ENCODE data around the gene TBX1.
"Not testable (repeated sequence)": the region's sequence is repeated elsewhere in the genome, so short reads cannot be mapped to it uniquely, and the experiment has no call there.

TBX1 gene

DNA sequence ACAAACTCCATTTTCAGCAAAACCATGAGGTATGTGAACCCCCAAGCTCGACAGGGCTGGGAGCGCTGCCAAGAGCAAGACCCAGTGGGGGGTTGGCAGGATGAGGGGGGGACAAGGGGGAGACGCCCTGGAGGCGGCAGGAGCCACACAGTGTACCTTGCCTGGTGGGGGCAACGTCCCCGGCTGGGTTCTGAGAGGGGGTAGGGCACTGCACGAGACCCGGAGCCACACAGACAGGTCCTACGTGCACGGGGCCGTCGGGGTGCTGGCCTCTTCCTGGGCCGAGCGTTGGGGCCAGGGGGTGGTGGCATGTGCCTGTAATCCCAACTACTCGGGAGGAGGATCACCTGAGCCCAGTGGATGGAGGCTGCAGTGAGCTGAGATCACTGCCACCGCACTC is 28.8 kb downstream of the TBX1 start:
- no peak for DNase-seq
- in situ Hi-C loops (cut with MboI; ENCODE audit: low pct_unique_long_range_greater_than_20kb, low sequenced_read_pairs): no loop called here

DNA sequence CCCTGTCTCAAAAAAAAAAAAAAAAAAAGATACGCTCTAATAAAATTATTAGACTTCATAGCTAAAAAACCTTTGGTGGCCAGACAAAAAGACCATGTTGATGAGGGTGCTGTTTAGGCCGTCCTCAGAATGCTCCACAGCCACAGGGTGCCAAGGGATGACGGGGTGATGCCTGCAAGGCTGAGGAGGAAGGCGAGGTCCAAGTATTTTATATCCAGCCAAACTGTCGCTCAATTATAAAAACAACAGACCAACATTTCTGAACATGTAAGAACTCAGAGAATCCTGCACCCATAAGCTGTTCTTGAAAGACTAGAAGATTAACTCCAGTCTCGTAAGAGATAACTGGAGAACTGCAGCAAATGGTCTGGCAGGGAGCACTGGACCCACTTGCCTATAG is 29.2 kb downstream of the TBX1 start:
- no peak for DNase-seq
- in situ Hi-C loops (cut with MboI; ENCODE audit: low pct_unique_long_range_greater_than_20kb, low sequenced_read_pairs): no loop called here

DNA sequence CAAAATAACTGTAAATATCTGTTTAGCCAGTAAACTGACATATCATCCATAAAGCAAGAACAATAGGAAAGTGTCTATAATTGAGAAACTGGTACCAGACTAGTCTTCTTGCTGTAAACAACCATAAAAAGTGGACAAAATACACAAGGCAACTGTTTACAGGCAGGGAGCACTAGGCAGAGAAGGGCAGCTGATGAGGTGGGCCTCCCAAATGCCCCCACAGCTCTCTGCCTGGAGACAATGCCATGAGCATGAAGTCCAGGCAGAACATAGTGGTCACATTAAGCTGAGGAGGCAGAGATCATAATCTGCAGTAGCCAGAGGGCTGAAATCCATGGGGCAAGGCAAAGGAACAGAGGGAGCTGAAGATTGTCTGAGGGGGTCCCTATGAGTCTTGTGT is 30.7 kb downstream of the TBX1 start:
- DNase-seq: no peak
- in situ Hi-C loops (cut with MboI; ENCODE audit: low pct_unique_long_range_greater_than_20kb, low sequenced_read_pairs): no loop called here

DNA sequence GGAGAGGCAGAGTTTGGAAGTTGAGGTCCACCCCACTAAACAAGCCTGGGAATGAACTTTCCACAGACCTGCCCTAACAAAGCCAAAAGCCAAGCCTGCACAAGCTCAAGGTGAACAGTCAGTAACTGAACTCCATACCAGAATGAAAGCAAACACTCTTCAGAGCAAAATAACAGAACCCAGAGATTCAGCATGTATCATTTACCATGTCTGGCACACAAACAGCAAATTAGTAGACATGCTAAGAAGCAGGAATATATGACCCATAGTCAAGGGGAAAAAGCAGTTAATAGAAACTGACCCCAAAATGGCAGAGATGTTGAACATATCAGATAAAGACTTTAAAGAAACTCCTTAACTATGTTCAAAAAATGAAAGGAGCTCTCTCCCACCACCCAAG is 31.3 kb downstream of the TBX1 start:
- no peak for DNase-seq
- in situ Hi-C loops (cut with MboI; ENCODE audit: low pct_unique_long_range_greater_than_20kb, low sequenced_read_pairs): no loop called here

DNA sequence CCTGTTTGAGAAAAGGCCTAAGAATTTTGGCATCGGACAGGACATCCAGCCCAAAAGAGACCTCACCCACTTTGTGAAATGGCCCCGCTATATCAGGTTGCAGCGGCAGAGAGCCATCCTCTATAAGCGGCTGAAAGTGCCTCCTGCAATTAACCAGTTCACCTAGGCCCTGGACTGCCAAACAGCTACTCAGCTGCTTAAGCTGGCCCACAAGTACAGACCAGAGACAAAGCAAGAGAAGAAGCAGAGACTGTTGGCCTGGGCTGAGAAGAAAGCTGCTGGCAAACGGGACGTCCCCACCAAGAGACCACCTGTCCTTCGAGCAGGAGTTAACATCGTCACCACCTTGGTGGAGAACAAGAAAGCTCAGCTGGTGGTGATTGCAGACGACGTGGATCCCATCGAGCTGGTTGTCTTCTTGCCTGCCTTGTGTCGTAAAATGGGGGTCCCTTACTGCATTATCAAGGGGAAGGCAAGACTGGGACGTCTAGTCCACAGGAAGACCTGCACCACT is 31.9 kb downstream of the TBX1 start:
- DNase-seq; in situ Hi-C loops (cut with MboI; ENCODE audit: low pct_unique_long_range_greater_than_20kb, low sequenced_read_pairs): not testable (repeated sequence)

DNA sequence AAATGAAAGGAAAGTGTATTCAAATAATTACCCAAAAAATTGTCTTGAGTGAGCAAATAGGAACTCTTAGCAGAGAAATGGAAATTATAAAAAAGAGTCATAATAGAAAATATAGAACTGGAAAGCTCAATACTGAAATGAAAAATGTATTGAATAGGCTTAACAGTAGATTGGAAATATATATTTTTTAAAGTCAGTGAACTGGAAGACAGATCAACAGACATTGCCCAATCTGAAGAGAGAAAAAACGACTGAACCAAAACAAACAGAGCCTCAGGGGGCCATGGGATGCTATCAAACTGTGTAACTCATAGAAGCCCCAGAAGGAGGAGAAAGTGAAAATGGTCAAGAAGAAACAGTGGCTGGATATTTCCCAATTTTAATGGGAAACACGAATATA is 32.6 kb downstream of the TBX1 start:
- in situ Hi-C loops (cut with MboI; ENCODE audit: low pct_unique_long_range_greater_than_20kb, low sequenced_read_pairs): no loop called here

DNA sequence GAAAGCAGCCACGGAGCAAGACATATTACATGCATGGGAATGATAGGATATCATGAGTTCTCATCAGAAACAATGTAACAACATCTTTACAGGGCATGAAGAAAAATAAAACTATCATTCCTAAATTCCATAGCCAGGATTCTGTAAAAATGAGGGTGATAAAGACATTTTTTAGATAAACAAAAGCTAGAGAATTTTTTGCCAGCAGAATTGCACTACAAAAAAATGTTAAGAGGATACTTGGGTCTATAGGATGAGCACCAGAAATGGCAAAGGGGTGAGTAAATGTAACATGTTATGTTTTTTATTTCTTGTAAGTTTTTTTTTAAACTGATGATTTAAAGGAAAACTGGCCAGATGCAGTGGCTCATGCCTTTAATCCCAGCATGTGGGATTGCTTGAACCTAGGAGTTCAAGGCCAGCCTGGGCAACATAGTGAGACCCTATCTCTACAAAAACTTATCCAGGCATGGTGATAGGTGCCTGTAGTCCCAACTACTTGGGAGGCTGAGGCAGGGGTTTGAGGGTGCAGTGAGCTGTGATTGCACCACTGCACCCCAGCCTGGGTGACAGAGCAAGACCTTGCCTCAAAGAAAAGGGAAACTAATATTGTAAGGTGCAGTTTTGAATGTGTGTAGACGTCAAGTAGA is 33.2 kb downstream of the TBX1 start:
- in situ Hi-C loops (cut with MboI; ENCODE audit: low pct_unique_long_range_greater_than_20kb, low sequenced_read_pairs): no loop called here
- DNase-seq: no peak

More for the DNA sequence above, 32.6 kb downstream of the TBX1 start:
- DNase-seq: no peak

DNA sequence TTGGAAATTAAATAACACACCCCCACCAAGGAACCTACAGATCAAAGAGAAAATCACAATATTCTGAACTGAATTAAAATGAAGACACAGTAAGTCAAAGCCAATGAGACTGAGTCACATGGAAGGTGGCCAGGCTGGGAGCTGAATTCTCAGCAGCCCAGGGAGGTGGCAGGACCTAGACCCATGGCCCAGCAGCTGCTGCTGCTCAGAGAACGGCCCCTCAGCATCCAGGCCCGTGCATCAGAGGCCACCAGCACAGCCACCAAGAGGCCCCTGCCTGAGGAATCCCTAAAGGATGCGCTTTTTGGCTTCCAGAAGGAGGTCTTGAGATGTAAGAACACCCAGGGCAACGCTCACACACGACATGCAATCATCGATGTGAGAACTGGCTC is 35.0 kb downstream of the TBX1 start:
- in situ Hi-C loops (cut with MboI; ENCODE audit: low pct_unique_long_range_greater_than_20kb, low sequenced_read_pairs): no loop called here
- no peak for DNase-seq

DNA sequence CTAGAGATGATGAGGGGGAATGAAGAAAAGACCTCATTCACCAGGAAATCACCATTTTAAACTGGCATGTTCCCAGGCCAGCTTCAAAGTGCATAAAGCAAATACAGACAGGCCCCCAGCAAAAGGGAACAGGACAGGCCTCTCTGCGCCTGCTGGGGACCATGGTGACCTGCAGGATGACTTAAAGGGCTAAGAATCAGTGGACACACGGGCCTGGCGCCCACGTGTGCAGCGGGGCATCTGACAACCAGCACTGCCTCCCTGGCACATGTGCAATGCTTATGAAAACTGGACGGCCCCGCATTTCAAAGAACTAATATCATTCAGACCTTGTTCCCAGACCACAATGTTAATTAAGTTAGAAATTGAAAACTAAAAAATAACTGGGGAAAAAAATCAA is 35.6 kb downstream of the TBX1 start:
- no peak for DNase-seq
- in situ Hi-C loops (cut with MboI; ENCODE audit: low pct_unique_long_range_greater_than_20kb, low sequenced_read_pairs): no loop called here

DNA sequence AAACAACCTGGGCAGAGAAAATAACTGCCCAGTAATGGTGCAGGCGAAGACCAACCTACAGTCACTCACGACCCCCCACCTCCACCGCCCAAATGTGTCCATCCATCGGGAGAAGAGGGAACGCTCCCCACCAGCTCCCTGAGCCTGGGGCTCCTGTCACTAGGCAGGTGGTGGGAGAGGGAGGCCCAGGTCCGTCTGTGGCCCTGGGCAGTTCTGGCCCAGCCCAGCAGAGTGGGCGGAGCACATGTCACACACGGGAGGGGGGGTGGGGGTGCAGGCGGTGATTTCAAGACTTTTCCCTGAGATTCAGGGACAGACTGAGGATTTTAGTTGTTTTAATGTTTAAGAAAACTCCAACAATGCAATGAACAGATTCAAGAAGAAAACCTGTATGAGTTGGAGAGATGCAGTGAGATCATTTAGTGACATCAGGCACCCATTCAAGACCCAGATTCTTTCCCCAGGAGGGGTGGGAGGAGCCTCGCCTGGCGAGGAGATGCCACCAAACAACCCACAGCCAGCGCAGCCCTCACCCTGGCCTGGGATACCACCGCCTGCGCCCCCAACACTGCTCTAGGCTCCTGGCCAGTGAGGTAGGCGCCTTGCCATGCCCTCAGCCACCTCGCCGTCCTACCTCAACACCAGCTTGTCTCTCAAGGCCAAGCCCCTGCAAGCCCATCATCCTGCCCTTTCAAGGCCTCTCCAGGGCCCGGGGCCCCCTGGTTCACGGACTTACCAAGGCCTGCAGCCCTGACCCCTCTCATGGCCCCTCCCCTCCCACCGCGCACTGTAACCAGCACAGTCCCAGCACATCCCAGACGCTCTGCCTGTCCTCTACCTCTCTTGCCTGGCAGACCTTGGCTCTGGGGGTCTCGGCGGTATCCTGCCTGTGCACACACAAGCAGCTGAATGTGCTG is 36.8 kb downstream of the TBX1 start:
- no peak for DNase-seq
- in situ Hi-C loops (cut with MboI; ENCODE audit: low pct_unique_long_range_greater_than_20kb, low sequenced_read_pairs): no loop called here

DNA sequence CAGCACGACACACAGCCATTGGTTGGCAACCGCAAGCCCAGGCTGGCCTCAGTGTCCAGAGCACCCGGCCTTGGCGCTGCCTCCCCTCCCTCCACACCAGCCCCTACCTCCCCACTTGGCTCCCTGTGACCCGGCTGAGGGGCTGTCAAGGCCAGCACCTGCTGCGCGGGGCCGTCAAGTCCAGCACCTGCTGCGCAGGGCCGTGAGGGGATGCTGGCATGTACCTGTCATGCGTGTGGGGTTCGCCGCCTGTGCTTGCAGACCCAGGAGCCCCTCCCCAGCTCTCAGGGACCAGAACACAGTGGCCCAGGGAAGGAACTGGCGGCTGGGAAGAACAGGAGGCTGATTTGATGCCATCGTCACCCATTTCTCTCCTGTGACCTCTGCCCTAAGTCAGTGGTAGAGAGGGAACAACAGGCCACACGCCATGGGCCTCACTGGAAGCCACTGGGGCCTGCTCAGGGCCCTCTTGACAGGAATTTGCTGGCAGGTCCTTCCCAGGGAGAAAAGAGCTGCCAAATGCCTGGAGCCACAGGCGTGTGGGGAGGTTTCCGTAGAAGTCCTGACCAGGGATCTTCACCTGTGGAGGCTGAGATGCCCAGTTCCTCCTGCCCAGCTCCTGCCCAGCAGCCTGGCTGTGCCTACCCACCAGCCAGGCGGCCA is 37.6 kb downstream of the TBX1 start:
- in situ Hi-C loops (cut with MboI; ENCODE audit: low pct_unique_long_range_greater_than_20kb, low sequenced_read_pairs): no loop called here
- no peak for DNase-seq

DNA sequence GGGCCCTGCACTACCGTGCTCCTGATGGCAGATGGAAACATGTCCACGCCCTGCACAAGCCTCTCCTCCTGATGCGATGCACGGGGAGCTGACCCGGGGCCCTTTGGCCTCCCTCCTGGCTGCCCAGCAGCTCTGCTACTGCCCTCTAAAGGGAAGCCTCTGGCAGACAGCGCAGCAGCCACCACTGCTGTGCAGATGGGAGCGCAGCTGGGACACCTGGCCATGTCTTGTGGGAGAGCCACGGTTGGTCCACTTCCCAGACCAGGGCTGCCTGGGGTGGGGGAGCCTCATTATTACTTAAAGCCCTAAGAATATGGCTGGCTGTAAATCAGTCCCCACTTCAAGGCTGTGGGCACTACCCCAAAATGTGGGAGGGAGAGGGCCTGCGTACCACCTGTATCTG is 38.3 kb downstream of the TBX1 start:
- no peak for DNase-seq
- in situ Hi-C loops (cut with MboI; ENCODE audit: low pct_unique_long_range_greater_than_20kb, low sequenced_read_pairs): no loop called here

DNA sequence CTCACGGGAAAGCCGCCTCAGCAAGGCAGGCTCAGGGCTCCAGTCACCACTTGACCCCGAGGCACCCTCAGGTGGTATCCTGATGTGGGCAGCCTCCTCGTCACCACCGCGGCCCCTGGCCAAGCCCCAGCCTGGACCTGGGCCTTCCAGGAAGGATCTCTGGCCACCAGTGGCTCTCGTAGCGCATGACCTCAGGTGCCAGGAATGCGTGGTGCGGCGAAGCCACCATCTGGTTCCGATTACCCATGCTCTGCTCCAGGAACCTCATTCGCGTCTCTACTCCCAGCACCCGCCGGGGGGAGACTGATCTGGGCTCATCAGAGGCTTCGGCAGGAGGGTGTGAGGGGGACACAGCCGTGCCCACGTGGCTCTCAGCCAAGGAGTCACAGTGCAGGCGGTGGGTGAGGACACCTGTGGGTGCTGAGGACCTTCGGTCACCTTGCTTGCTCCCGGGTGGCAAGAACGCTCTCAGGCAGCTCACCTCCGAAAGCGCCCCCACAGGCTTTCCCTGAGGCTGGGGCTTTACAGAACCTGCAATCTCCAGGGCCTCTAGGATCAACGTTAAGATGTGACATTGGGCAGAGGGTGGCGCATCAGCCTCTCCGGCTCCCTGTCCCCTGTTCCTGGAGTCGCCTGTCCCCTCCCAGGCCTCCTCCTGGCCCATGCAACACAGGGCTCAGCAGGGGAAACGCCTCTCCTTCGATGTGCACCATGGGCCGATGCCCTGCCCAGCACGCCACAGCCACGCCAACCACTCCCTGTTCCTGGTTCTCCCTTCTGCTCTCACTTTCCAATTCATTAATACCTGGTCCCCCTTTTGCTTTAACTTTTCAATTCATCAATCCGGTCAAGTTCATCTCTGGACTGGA is 39.0 kb downstream of the TBX1 start:
- in situ Hi-C loops (cut with MboI; ENCODE audit: low pct_unique_long_range_greater_than_20kb, low sequenced_read_pairs): no loop called here
- no peak for DNase-seq

DNA sequence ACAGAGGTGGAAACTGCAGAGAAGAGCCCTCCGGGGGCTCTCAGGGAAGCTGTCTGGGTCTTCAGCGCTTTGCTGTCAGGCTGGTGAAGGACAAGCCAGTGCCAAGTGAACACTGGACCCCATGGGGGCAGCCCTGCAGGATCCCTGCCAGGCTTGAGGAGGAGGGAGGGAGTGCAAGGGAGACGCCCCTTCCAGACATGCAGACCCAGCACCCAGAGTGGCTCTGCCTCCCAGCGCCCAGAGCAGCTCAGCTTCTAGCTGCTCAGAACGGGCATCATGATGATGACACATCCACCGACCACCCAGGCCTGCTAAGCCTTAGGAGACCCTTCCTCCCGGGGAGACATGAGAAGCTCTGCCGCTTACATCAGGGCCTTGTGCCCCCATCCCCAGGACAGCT is 39.7 kb downstream of the TBX1 start:
- DNase-seq: no peak
- in situ Hi-C loops (cut with MboI; ENCODE audit: low pct_unique_long_range_greater_than_20kb, low sequenced_read_pairs): no loop called here

DNA sequence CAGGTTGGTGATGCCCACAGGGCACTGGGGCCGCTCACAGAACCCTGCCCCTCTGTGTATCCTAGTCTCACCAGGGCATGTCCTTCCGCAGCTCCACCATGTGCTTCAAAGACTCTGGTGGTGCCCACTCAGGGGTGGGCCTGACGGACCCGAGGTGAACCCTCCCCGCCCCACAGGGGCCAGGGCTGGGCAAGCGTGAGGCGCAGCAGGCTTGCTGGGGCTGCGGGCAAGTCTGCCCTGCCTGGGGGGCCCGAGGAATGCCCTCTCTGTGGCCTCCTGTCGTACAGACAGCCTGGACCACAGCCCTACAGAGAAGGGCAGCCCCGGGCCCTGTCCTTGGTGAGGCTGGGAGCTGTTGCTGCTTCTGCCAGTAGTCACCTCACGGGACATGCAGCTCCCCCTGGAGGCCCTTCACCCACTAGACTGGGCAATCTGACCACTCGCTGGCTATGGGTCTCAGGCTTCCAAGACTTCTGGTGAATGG is 40.2 kb downstream of the TBX1 start:
- in situ Hi-C loops (cut with MboI; ENCODE audit: low pct_unique_long_range_greater_than_20kb, low sequenced_read_pairs): no loop called here
- DNase-seq: no peak

DNA sequence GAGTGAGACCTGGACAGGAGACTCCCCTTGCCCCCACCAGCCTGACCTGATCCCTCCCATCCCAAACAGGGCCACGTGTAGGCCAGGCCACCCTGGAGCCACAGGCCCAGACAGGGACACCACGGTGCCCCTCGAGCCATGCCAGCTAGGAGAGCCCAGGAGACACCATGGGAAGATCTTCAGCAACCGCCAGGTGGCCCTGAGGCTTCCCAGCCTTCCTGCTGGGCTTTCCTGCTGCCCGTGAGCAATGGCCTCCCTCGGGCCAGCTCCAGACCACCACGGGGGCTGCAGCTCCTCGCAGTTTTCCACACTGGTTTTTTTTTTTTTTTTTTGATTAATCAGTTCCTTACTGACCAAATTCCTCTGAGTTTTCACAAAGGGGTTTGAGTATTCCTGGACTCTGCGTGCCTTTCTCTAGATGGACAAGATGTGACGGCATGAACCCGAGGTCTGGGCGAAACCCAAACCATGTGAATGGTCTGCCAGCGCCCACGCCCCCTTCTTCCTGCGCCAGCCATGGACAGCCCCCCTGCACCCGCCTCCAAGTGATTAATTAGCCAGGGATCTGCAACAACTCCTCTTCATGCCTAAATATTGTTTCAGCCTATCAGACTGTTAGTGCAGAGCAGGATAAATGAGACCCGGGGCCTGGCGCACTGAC is 40.9 kb downstream of the TBX1 start:
- DNase-seq: no peak
- in situ Hi-C loops (cut with MboI; ENCODE audit: low pct_unique_long_range_greater_than_20kb, low sequenced_read_pairs): no loop called here

DNA sequence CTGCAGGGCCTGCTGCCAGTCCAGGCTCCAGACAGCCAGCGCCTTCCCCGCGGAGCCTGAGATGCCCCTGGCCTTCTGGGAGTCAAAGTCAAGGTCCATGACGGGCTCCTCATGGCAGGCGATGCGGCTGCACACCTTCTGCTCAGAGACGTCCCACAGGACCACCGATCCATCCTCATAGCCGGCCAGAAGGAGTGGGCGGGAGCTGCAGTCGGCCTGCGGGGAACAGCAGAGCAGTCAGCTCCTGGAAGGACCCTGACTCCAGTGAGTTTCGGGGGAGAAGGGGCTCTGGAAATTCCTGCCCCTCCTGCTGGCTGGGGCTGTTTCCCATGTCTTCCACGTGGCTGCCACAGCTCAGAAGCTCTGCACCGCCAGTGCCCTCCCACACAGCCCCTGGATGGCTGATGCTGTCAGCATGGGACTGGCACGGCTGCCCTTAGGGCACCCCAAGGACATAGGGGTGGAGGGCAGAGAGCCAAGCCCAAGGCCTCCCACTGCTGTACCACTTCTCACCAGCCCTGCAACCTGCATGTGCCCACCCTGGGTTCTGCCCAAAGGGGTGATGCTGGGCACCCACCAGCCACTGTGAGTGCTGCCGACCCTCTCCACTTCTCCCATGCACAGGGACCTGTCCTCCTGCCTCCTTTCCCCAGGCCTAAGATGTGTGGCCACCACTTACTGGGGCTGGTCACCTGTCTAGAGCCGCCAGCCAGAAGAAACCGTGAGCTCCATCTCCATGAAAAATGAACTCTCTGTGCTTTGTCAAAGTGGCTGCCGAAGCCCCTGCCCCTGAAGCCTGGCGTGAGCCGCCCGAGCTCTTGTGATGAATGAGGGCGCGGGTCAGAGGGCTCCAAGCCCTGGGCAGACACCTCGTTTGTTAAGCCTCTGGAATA is 41.7 kb downstream of the TBX1 start:
- in situ Hi-C loops (cut with MboI; ENCODE audit: low pct_unique_long_range_greater_than_20kb, low sequenced_read_pairs): no loop called here
- no peak for DNase-seq
